HG03159 (cell line): Measurements from ENCODE around the gene ST3GAL5.
"Not testable (repeated sequence)": the region's sequence is repeated elsewhere in the genome, so short reads cannot be mapped to it uniquely, and the experiment has no call there.

Source experiments
- ATAC-seq: cut with Tn5 transposase; IDR thresholded peaks from one replicate; pipeline ENCODE4 v1.9.1; 2021; ENCODE audit warnings: mild to moderate bottlenecking, moderate library complexity; ENCODE audit not compliant: unreplicated experiment

Gene ST3GAL5

GRCh38 chr2:85888684-85889626, at the start of gene ST3GAL5:
Gene ST3GAL5 (minus strand): TSS chr2:85888990. CDS start chr2:85888905, 85 bp downstream.
- ATAC-seq, result peak; percentile 77

- no peak for ATAC-seq
Measured at GRCh38 chr2:85938456-85938855, 49.7 kb upstream of the ST3GAL5 start.

GRCh38 chr2:85937069-85937439, 48.3 kb upstream of the ST3GAL5 start:
- ATAC-seq, result no peak

- no peak for ATAC-seq
Measured at GRCh38 chr2:85936421-85937068, 47.8 kb upstream of the ST3GAL5 start.

- no peak for ATAC-seq
Measured at GRCh38 chr2:85935746-85936208, 47.0 kb upstream of the ST3GAL5 start.

- ATAC-seq, result no peak
Measured at GRCh38 chr2:85935170-85935745, 46.5 kb upstream of the ST3GAL5 start.

GRCh38 chr2:85933753-85934594, 45.2 kb upstream of the ST3GAL5 start:
- ATAC-seq, result no peak

- not testable (repeated sequence) for ATAC-seq
Measured at GRCh38 chr2:85931151-85931550, 42.4 kb upstream of the ST3GAL5 start.

- no peak for ATAC-seq
Measured at GRCh38 chr2:85930129-85931124, 41.6 kb upstream of the ST3GAL5 start.

GRCh38 chr2:85929096-85930050, 40.6 kb upstream of the ST3GAL5 start:
- no peak for ATAC-seq

- ATAC-seq, result no peak
Measured at GRCh38 chr2:85926931-85927661, 38.3 kb upstream of the ST3GAL5 start.

GRCh38 chr2:85926526-85926925, 37.7 kb upstream of the ST3GAL5 start:
- ATAC-seq, result no peak

GRCh38 chr2:85925216-85925671, 36.5 kb upstream of the ST3GAL5 start:
- ATAC-seq, result no peak

- ATAC-seq, result no peak
Measured at GRCh38 chr2:85924522-85924921, 35.7 kb upstream of the ST3GAL5 start.

- ATAC-seq, result no peak
Measured at GRCh38 chr2:85922199-85922598, 33.4 kb upstream of the ST3GAL5 start.

GRCh38 chr2:85921659-85922058, 32.9 kb upstream of the ST3GAL5 start:
- no peak for ATAC-seq

- ATAC-seq, result no peak
Measured at GRCh38 chr2:85920810-85921545, 32.2 kb upstream of the ST3GAL5 start.
